Subcutaneous abdominal adipose tissue (tissue), 5 donors: ENCODE measurements around the gene KLC3.

Source experiments
- H3K27ac ChIP-seq: one replicate; pipeline ENCODE4 v1.7.0; 2013; ENCODE audit warnings: low read depth, mild to moderate bottlenecking, inconsistent platforms, low read length, moderate library complexity
- H3K27me3 ChIP-seq, 5 donors: one replicate each; pipeline ENCODE4 v1.7.0; 2013; ENCODE audit warnings: low read length in 5 of 5, inconsistent platforms in 1 of 5; ENCODE audit not compliant: control insufficient read depth in 5 of 5, insufficient read depth in 4 of 5
- H3K36me3 ChIP-seq, 5 donors: one replicate each; pipeline ENCODE4 v1.7.0; 2013; ENCODE audit warnings: low read length in 5 of 5; ENCODE audit not compliant: control insufficient read depth in 5 of 5, insufficient read depth in 5 of 5
- H3K4me1 ChIP-seq, 5 donors: one replicate each; pipeline ENCODE4 v1.7.0; 2013; ENCODE audit warnings: low read length in 5 of 5, mild to moderate bottlenecking in 3 of 5, moderate library complexity in 1 of 5; ENCODE audit not compliant: control insufficient read depth in 5 of 5, insufficient read depth in 5 of 5
- H3K4me3 ChIP-seq, 5 donors: one replicate each; pipeline ENCODE4 v1.7.0; 2013; ENCODE audit warnings: low read length in 5 of 5, low read depth in 1 of 5
- H3K9ac ChIP-seq, 5 donors: one replicate each; pipeline ENCODE4 v1.7.0; 2013; ENCODE audit warnings: low read length in 5 of 5, mild to moderate bottlenecking in 4 of 5, moderate library complexity in 3 of 5
- H3K9me3 ChIP-seq, 5 donors: one replicate each; pipeline ENCODE4 v1.7.0; 2013; ENCODE audit warnings: low read length in 5 of 5; ENCODE audit not compliant: control insufficient read depth in 5 of 5
- donor health status: healthy.
- donor health status: healthy.
- donor health status: healthy.
- donor health status: healthy.
- donor health status: healthy.

KLC3 gene

GRCh38 chr19:45345506-45345860 lies 4.9 kb downstream of the KLC3 start:
- peaks cover 32 to 49% (median 37%) of the 10 kb centered on the region in 5 donors for H3K27me3 ChIP-seq
- H3K4me1 ChIP-seq = peaks cover 0 to 4% (median 2%) of the 10 kb centered on the region in 5 donors
- H3K36me3 ChIP-seq = peaks cover 0 to 4% (median 0%) of the 10 kb centered on the region in 5 donors
- H3K9ac ChIP-seq = no peak overlapping the region
- H3K4me3 ChIP-seq = no peak overlapping the region
- no peak overlapping the region for H3K27ac ChIP-seq
- H3K9me3 ChIP-seq = no peaks in the 10 kb centered on the region

DNA sequence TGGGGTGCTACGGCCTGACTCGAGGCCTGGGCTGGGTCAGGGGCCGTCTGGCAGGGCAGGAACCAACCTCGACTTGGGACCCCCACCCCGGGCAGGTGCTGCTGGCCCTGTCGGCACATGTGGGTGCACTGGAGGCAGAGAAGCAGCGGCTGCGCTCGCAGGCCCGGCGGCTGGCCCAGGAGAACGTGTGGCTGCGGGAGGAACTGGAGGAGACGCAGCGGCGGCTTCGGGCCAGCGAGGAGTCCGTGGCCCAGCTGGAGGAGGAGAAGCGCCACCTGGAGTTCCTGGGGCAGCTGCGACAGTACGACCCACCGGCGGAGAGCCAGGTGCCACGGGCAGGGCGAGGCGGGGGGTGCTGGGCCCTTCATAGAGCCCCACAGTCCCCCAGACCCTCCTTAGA lies 5.9 kb downstream of the KLC3 start:
- H3K27me3 ChIP-seq = peaks cover 24 to 40% (median 28%) of the 10 kb centered on the region in 5 donors
- H3K36me3 ChIP-seq = peaks cover 0 to 13% (median 7%) of the 10 kb centered on the region in 5 donors
- H3K4me1 ChIP-seq = peaks cover 0 to 4% (median 0%) of the 10 kb centered on the region in 5 donors
- no peak overlapping the region for H3K27ac ChIP-seq
- H3K9ac ChIP-seq = no peak overlapping the region
- no peaks in the 10 kb centered on the region for H3K9me3 ChIP-seq
- no peak overlapping the region for H3K4me3 ChIP-seq

DNA sequence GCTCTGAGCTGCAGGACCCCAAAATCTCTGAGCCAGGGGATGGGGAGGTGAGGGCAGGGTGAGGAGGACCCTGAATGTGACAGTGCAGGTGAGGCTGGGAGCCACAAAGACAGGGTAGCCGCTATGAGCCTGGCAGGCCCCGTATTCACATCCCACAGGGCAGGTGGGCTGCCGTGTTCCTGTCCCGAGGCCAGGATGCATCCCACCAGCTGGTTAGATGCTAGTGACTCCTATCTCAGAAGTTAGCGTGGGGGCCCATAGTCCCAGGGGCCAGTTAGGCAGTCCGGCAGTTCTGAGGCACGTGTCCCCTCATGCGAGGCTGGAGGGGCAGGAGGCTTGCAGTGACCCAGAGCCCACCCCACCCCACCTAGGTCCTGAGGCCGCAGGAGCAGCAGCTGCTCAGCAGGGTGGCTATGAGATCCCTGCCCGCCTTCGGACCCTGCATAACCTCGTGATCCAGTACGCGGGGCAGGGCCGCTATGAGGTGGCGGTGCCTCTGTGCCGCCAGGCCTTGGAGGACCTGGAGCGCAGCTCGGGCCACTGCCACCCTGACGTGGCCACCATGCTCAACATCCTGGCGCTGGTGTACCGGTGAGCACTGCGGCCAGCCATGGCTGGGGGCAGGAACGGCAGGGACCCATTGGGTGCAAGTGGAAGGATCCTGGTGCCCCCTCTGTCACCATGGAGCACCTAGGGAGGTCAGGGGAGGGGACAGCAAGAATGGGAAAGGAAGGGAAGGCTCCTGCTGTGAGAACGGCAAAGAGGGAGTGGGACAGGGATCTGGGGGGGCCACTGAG lies 7.2 kb downstream of the KLC3 start:
- Histone ChIP-seq H3K9ac (no peak overlapping the region), H3K27ac (no peak overlapping the region), H3K36me3 (peaks cover 0 to 26% (median 20%) of the 10 kb centered on the region in 5 donors), H3K9me3 (no peaks in the 10 kb centered on the region), H3K4me1 (peaks cover 0 to 4% (median 0%) of the 10 kb centered on the region in 5 donors), H3K27me3 (peaks cover 21 to 31% (median 24%) of the 10 kb centered on the region in 5 donors), H3K4me3 (no peak overlapping the region)

- Histone ChIP-seq H3K9ac (no peak overlapping the region), H3K36me3 (peaks cover 0 to 34% (median 26%) of the 10 kb centered on the region in 5 donors), H3K27me3 (peaks cover 21 to 28% (median 24%) of the 10 kb centered on the region in 5 donors), H3K9me3 (no peaks in the 10 kb centered on the region), H3K4me3 (no peak overlapping the region), H3K27ac (no peak overlapping the region), H3K4me1 (peaks cover 0 to 4% (median 0%) of the 10 kb centered on the region in 5 donors)
Observed at GRCh38 chr19:45348367-45349125, 8.0 kb downstream of the KLC3 start.

GRCh38 chr19:45349126-45349415 lies 8.5 kb downstream of the KLC3 start:
- H3K9ac ChIP-seq = no peak overlapping the region
- H3K27ac ChIP-seq = no peak overlapping the region
- H3K4me3 ChIP-seq = no peak overlapping the region
- peaks cover 0 to 4% (median 0%) of the 10 kb centered on the region in 5 donors for H3K4me1 ChIP-seq
- no peaks in the 10 kb centered on the region for H3K9me3 ChIP-seq
- peaks cover 21 to 28% (median 24%) of the 10 kb centered on the region in 5 donors for H3K27me3 ChIP-seq
- peaks cover 0 to 39% (median 31%) of the 10 kb centered on the region in 5 donors for H3K36me3 ChIP-seq

DNA sequence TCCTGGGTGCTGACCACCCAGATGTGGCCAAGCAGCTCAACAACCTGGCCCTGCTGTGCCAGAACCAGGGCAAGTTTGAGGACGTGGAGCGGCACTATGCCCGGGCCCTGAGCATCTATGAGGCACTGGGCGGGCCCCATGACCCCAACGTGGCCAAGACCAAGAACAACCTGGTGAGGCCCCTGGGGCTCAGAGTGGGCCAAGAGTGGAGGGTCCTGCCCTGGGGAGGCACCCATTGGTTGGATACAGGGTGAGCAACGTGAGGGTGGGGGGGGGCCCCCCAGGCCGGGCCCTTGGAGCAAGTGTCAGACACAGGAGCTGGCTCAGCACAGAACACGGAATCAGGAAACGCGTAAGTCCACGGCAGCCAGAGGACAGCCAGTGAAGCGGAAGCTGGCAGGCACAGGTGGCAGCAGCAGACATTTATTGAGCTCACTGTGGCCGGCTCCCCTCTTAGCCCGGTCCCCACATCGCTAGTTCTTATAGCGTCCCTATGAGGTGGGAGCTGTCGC lies 8.9 kb downstream of the KLC3 start:
- Histone ChIP-seq H3K4me1 (peaks cover 0 to 4% (median 0%) of the 10 kb centered on the region in 5 donors), H3K4me3 (no peak overlapping the region), H3K27me3 (peaks cover 21 to 28% (median 24%) of the 10 kb centered on the region in 5 donors), H3K9ac (no peak overlapping the region), H3K36me3 (peaks cover 0 to 43% (median 35%) of the 10 kb centered on the region in 5 donors), H3K9me3 (no peaks in the 10 kb centered on the region), H3K27ac (no peak overlapping the region)

DNA sequence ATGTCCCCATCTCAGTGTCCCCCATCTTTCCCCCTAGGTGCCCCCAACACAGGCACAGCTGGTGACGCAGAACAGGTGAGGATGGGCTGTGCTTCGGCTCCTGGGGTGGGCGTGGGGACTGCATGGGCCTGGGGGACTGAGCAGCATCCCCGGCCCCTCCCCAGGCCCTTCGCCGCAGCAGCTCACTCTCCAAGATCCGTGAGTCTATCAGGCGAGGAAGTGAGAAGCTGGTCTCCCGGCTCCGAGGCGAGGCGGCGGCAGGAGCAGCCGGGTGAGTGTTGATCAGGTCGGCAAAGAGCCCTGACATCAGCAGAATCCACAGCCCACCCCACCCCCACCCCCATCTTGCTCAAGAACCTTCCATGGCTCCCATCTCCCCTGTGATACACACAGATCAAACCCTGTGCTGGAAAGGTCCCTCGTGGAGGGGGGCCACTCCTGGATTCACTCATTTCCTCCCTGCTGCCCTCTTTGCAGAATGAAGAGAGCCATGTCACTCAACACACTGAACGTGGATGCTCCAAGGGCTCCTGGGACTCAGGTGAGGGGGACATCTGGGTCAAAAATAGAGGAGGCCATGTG lies 10.0 kb downstream of the KLC3 start:
- Histone ChIP-seq H3K9ac (no peak overlapping the region), H3K36me3 (peaks cover 0 to 53% (median 43%) of the 10 kb centered on the region in 5 donors), H3K4me3 (no peak overlapping the region)

DNA sequence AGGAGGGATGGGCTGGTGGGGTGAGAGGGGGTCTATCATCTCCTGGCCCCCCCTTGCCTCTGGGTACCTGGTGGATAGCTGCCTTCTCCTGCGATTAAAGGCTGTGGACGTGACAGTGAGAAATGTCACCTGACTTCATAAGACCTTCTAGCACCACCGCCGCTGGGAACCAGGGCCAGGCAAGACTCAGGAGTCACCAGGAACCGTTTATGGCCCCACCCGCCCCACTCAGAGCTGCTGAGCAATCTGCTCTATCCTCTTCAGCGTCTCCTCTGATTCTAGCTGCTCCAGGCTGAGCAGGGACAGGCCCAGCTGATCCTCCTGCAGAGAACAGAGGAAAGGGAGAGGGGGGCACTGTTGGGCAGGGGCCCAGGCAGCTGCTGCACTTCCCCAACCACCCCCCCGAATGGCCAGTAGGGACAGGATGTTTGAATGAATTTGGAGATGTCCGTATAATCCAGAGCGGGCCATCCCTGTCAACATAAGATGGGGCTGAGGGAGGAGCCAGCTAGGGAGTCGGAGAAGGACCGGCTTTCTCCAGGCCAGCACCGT lies 10.9 kb downstream of the KLC3 start:
- no peak overlapping the region for H3K4me3 ChIP-seq
- no peak overlapping the region for H3K27ac ChIP-seq
- H3K27me3 ChIP-seq = peaks cover 11 to 13% (median 13%) of the 10 kb centered on the region in 5 donors
- no peaks in the 10 kb centered on the region for H3K9me3 ChIP-seq
- no peak overlapping the region for H3K9ac ChIP-seq
- H3K4me1 ChIP-seq = peaks cover 0 to 1% (median 0%) of the 10 kb centered on the region in 5 donors
- peaks cover 0 to 60% (median 43%) of the 10 kb centered on the region in 5 donors for H3K36me3 ChIP-seq

More for the DNA sequence above, 10.0 kb downstream of the KLC3 start:
- Histone ChIP-seq H3K27me3 (peaks cover 16 to 18% (median 18%) of the 10 kb centered on the region in 5 donors), H3K27ac (no peak overlapping the region), H3K4me1 (peaks cover 0 to 4% (median 0%) of the 10 kb centered on the region in 5 donors), H3K9me3 (no peaks in the 10 kb centered on the region)

GRCh38 chr19:45352062-45352461 lies 11.5 kb downstream of the KLC3 start:
- peaks cover 7 to 9% (median 8%) of the 10 kb centered on the region in 5 donors for H3K27me3 ChIP-seq
- peaks cover 0 to 66% (median 48%) of the 10 kb centered on the region in 5 donors for H3K36me3 ChIP-seq
- no peaks in the 10 kb centered on the region for H3K4me1 ChIP-seq
- no peak overlapping the region for H3K27ac ChIP-seq
- H3K9me3 ChIP-seq = no peaks in the 10 kb centered on the region
- no peak overlapping the region for H3K9ac ChIP-seq
- no peak overlapping the region for H3K4me3 ChIP-seq
